Transverse colon (tissue), 4 donors: ENCODE measurements around the gene CACNA1E.

Experiments
- CTCF ChIP-seq, 5 experiments: fragments of 200-600 bp in 3 of 5; fragments of 450-650 bp in 2 of 5; sonication (generic) in 3 of 5; IDR thresholded peaks; 1 replicate in 2 of 5; 2 replicates in 3 of 5; pipeline ENCODE4 v1.5.1; 2016 to 2017; ENCODE audit warnings: antibody characterized with exemption in 5 of 5, inconsistent platforms in 3 of 5, mild to moderate bottlenecking in 2 of 5, moderate library complexity in 1 of 5
- EP300 ChIP-seq: sonication (generic); formaldehyde crosslinking; IDR thresholded peaks from one replicate; pipeline ENCODE4 v1.6.1; 2017; ENCODE audit warnings: antibody characterized with exemption, low read depth
- POLR2A ChIP-seq: fragments of 450-650 bp; IDR thresholded peaks from one replicate; pipeline ENCODE4 v1.6.1; 2016; ENCODE audit warnings: antibody characterized with exemption, mild to moderate bottlenecking, moderate library complexity
- POLR2AphosphoS5 ChIP-seq, 3 donors: sonication (generic); formaldehyde crosslinking; IDR thresholded peaks; one replicate each; pipeline ENCODE4 v1.6.1; 2016; ENCODE audit warnings: antibody characterized with exemption in 3 of 3

DNA sequence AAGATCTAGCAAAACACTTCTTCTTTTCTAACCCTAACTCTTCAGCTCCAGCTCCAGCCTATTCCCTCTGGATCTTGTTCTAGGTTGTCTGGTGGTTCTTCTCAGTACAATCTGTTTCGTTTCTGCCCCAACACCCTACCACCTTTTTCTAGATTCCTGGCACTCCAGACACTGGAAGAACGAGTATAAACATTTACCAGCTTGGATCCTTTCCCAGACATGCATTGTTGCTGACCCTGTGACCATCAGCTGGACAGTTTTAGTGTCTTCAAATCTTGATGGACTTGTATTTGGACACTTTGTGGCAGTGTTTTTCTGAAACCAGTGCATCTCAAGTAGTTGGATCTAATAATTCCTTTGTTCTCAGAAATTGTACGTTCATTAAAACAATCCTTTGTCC, 30.6 kb upstream of the CACNA1E start:
- TF ChIP-seq POLR2AphosphoS5 (IDR thresholded peaks at IDR 0.05) (no peak), CTCF (IDR thresholded peaks at IDR 0.05) (no peak), POLR2A (no peak), EP300 (no peak)
